Hypothalamus (tissue), 51 donors: Measurements from ENCODE around the gene SLC45A3.
"Not testable (repeated sequence)": the region's sequence is repeated elsewhere in the genome, so short reads cannot be mapped to it uniquely, and the experiment has no call there.

Experiments used
- DNase-seq, 51 donors: peaks; one replicate each; lab custom pipeline; 2025; lab: John Stamatoyannopoulos, UW

Gene SLC45A3

DNA sequence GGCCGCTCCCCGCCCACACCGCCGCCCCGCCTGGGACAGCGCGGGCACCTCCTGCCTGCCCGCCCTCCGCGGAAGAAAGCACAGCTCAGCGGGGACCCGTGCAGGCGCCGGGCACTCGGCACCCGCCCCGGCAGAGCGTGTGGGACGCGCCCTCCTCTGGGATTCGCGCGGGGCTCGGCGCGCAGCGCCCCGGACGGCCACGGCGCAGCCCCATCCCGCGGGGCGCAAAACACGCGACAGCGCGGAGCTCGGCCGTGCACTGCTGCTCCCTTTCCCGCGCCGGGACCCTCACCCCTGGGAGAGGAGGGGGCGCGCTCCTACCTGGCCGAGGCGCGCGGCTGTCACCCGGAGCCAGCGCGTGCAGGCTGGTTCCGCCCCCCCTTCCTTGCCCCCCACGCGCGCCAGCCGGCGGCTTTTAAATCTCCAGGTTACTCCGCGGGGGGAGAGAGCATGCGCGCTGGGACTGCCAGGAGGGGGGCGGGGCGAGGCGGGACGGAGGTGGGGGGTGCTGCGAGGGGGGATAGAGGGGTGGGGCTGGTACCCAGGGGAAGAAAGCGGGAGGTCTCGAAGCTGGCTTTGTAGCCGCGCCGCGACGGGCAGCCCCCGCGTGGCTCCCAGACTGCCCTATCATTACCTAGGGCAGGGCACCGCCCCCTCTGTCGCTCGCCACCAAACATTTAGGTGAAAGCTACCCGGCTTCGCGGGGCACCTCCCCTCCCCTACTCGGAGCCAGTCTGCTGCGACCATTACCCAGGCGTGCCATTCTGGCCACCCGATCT lies at the start of gene SLC45A3:
TSS of gene SLC45A3 (minus strand) at position 437 of the 779 bp plus-strand sequence. CDS start 15,853 bp downstream, outside the sequence.
- peak in 24 of 51 donors; percentile 19 to 74 (median 44) for DNase-seq

- no peak for DNase-seq
Measured at GRCh38 chr1:205726619-205727125, 46.4 kb upstream of the SLC45A3 start.

- no peak for DNase-seq
Measured at GRCh38 chr1:205725514-205725913, 45.2 kb upstream of the SLC45A3 start.

- not testable (repeated sequence) for DNase-seq
Measured at GRCh38 chr1:205720740-205721139, 40.4 kb upstream of the SLC45A3 start.

DNA sequence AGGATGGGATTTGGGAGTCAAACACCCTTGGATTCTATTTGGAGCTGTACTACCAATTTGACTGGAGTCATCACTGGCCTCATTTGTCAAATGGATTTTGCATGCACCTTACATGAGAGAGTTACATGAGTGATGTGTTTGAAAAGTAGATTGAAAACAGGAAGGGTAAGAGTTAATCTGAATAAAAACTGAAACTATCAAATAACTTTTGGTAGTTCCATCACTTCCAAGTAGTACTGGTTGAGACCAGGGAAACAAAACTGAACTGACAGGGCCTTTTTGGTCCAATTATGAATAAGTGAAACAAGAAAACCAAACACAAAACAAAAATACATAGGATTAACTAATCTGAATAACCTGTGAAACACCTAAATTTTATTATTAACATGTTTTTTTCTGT lies 39.5 kb upstream of the SLC45A3 start:
- DNase-seq, result no peak

DNA sequence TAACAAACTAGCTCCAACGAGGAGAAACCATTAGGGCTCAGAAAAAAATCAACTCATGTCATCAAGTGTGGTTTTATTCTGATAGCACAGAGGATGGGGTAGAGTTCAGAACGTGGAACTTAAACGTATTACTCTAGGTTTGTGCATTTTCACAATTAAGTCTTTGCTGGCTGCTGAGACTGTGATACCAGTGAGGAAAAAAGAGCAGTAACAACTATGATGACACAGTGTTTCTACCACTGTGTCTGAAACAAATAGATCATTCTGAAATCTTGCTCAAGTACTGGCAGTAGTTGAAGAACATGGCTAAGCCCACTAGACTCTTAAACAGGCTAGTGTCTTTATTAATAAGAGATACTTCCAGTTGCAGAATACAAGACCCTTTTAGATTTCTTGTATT lies 38.7 kb upstream of the SLC45A3 start:
- no peak for DNase-seq

- DNase-seq, result no peak
Measured at GRCh38 chr1:205716371-205717132, 36.2 kb upstream of the SLC45A3 start.

- DNase-seq, result no peak
Measured at GRCh38 chr1:205715628-205716027, 35.3 kb upstream of the SLC45A3 start.

- no peak for DNase-seq
Measured at GRCh38 chr1:205714906-205715246, 34.6 kb upstream of the SLC45A3 start.

- DNase-seq, result peak in 12 of 51 donors; percentile 5 to 38 (median 9)
Measured at GRCh38 chr1:205714190-205714905, 34.0 kb upstream of the SLC45A3 start.

DNA sequence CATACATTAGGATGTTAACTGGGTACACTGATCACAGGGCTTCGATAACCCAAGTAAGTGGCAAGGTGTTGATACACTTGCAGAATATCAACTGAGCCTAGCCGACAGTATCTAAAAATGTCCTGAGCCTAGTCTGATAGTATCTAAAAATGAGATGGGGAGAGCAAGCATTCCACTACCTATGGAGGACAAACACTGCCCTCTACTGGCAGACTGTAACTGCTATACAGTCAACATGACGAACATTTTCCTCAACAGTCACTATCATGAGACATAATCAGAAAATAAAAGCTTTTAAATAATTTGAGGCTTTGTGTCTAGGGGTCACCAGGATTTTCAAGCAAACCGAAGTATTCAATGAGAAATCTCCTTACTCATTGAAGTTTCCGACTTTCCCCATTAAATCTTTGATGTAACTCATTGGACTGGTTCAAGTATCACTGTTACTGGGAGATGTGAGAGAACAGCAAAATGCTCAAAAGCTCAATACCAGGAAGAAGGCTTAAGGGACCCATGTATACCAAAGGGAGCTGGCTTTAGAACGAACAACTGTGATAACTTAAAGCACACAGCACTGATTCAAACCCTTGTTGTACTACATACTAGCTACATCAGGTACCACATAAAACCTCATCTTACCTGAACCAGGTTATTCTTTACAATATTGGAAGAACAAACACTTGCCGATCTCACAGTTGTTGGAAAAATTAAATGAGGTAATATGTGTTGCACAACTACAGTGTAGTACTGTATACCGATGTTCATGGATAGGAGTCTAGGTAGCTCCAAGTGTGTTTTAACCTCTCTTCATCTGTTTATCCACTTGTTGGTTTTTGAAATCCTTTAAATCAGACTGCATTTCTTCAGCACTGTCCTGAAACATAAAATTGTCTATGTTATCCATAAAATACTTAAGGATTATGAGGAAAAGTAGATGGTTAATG lies 31.1 kb upstream of the SLC45A3 start:
- DNase-seq, result peak in 26 of 51 donors; percentile 2 to 81 (median 53)

GRCh38 chr1:205710201-205711062 lies 30.1 kb upstream of the SLC45A3 start:
- no peak for DNase-seq

GRCh38 chr1:205709640-205710039 lies 29.3 kb upstream of the SLC45A3 start:
- DNase-seq, result no peak

- DNase-seq, result no peak
Measured at GRCh38 chr1:205709059-205709398, 28.7 kb upstream of the SLC45A3 start.

DNA sequence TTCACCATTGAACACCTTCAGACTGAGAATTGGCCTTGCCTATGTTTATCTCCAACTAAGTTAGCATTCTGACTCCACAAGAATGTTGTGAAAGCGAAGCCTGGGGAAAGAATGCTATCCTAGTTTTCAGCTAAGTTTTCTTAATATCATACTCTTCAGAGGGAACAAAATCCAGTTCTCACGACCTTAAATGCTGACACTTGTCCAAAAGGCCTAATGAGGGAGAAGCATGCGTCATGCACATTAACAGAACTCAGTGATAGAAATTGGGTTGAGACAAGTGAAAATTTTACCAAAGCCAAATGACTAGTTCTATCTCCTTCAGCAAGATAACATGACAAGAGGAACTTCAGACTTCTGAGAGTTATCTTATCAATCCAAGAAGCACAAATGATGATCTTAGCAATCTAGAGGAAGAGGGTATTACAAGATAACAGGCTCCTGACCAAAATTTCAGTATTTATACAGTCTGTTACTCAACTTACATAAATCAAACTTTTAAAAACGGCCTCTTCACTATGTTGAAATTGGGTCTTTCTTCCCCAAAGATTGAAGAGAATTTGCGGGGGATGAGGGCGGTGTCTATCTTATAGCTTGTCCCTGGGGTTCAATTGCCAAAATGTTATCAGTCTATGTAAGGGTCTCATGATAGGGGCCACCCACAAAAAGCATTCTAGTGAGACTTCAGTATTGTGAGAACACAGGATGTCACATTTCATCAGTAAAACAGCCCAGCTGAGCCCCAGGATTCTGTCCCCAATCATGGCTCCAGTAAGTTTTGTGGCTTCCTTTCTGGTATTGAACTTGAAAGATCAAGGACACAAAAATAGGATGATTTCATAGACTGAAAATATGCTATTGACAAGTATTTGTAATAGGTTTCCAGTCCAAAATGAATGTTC lies 26.5 kb upstream of the SLC45A3 start:
- DNase-seq, result no peak

- no peak for DNase-seq
Measured at GRCh38 chr1:205704903-205705302, 24.6 kb upstream of the SLC45A3 start.

DNA sequence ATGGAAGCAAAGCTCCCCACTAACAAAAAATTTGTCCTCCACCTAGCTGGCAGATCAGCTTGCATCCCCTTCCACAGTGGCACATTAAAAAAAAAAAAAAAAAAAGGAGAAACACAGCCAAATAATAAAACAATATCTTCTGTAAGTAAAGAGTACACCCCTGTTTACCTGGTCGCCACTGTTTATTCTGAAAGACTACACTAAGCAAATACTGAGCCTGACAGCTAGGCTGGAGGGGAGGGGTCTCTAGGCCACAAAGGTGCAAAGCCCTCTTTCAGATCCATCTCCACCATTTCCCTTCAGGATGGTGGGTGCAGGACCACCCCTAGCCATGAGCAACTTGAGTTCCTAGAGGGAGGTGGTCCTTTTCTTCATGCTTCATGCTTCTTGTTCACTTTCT lies 22.8 kb upstream of the SLC45A3 start:
- no peak for DNase-seq

GRCh38 chr1:205701891-205702290 lies 21.6 kb upstream of the SLC45A3 start:
- no peak for DNase-seq
